HG03280 (cell line): ENCODE measurements around the gene ACSL3.

ENCODE experiments used
- ATAC-seq: cut with Tn5 transposase; IDR thresholded peaks from one replicate; pipeline ENCODE4 v1.9.1; 2021; ENCODE audit warnings: mild to moderate bottlenecking, moderate library complexity; ENCODE audit not compliant: unreplicated experiment

ACSL3 gene

DNA sequence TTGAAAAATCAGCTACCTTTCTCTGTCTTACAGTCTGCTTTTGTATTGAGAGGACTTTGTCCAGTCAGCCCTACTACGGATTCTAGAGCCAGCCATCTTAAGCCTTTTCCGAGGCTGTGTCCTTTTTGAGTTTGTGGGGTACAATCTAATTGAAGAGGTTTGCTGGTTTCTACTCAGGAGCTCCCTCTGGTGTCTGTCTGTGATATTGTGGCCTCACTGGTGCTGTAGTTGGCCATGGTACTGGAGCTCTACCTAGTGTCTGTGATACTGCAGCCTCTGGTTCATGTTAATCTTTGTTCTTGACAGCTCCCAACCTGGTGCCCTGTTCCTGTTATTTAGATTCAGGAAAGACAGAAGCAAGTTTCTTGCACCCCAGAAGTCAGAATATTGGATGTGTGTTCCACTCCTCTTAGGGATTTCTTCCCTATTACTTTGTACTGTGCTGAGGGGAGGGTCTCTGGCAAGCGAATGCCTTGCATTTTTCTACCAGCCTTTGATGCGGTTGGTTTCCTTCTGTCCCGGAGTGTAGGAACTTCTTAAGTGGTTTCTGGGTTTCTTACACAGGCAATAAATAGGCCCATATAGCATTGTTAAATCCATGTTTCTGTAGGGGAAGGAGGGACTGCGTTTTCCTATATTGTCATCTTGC is 78.5 kb downstream of the ACSL3 start:
- peak; percentile 92 for ATAC-seq

DNA sequence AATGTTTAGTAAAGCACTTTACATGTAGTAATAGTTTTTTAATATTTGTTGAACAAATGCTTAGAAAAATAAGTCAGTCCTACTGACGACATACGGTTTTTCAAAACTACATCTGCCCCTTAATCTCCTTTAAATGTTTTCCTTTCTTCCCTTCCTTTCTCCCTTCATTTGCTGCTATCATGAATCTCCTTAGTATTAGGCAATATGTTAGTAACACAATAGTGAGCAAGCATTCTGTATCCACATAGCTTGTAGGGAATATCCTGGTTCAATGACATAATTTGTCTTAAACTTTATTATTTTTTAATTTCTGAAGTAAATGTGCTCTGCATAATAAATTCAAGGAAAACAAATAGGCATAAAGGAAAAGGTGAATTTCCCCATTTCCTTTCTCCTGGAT is 79.1 kb downstream of the ACSL3 start:
- ATAC-seq: no peak

DNA sequence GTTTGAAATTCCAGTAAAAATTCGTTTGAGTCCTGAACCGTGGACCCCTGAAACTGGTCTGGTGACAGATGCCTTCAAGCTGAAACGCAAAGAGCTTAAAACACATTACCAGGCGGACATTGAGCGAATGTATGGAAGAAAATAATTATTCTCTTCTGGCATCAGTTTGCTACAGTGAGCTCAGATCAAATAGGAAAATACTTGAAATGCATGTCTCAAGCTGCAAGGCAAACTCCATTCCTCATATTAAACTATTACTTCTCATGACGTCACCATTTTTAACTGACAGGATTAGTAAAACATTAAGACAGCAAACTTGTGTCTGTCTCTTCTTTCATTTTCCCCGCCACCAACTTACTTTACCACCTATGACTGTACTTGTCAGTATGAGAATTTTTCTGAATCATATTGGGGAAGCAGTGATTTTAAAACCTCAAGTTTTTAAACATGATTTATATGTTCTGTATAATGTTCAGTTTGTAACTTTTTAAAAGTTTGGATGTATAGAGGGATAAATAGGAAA is 80.7 kb downstream of the ACSL3 start:
- ATAC-seq: no peak

DNA sequence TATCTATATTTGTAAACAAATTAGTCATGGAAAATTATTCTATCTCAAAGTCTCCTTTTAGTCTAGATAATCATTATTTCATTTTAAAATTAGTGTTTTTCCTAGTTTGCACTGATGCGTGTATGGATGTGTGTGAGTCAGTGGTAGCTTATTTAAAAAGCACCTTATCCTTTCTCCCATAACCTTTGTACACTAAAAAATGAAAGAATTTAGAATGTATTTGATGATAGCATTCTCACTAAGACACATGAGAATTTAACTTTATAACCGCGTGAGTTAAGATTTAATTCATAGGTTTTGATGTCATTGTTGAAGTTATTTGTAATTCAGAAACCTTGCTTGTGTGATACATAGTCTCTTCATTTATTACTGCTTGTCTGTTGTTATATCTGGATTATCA is 81.7 kb downstream of the ACSL3 start:
- ATAC-seq: no peak

DNA sequence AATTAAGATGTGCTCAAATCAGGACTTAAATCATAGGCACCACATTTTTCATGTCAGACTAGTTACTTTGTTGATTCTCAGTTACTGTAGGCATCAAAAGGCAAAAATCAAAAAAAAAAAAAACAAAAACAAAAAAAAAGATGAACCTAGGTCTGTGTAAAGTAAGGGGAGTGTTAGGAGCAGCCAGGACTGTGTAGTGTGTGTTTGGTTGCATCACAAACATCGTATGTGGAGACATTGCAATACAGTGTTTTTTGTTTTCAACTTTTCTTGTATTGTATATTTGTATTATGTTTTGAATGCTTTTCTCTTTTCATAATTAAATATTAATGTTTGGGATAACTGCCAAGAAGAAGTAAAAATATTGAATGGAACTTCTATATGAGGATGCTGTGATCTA is 82.1 kb downstream of the ACSL3 start:
- ATAC-seq: no peak

DNA sequence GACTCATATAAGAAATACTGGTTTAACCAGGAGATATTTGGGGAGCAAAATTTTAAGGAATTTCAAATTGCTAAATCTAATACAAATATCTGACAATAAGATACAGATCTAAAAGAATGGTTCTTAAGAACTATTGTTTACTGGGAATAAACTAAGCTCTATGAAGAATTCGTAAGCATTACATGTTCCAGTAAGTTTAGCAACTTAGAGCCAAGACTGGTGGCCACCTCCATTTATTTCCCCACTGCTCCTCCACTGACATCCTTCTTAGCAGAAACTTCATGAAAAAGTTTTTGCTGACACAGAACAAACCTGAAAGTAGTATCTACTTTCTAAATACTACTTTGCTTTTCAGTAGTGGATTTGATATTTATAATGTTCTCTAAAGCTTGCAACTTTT is 83.0 kb downstream of the ACSL3 start:
- ATAC-seq: peak; percentile 74

DNA sequence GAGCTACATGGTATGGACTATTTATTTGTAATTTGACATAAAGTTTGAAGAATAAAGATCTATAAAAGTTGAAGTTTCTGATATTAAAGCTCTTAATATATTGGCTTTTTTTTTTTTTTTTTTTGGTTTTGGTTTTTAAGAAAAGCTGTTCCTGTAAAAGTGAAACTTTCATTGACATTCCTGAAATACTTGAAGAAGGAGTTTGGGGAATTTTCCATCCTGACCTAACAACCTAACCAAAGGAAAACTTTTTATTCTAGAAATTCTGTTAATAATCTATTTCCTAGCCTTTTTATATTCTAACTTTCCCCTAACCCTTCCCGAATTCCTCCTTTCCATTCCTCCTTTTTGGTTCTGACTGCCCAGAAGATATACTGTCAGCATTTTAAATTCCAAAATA is 83.7 kb downstream of the ACSL3 start:
- ATAC-seq: no peak

DNA sequence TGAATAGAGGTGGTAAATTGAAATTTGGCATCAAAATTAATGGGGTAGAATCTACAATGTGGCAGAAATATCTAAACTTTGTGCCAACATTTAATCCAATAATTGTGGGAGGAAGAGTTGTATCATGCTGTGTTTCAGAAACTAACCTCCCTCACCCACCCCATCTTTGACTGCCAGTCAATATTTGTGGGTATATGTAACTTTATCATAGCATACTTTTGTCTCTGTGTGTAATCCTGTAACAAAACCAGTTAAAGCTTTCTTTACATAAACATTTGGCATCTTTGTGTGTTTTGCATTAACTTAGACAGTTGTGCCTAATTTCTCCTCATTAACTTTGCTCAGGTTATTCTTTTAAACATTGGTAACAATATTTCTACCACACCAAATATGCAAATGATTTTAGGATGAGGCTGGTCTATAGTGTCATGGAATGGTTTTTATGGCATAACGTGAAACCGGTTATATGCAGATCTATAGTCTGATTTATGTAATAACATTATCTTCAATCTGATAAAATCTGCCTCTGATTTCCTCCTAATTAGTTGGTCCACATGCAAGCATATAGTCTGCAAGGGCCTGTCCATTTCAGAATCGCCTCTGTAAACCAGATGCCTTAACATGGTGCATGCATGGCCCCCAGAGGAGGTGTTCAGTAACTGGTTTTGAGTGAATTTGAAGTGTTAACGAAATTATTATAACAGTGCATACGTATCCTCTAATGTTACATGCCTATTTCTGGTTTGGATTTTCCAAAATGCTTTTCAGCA is 84.3 kb downstream of the ACSL3 start:
- ATAC-seq: no peak

GRCh38 chr2:222945887-222946286 is 85.1 kb downstream of the ACSL3 start:
- ATAC-seq: no peak

GRCh38 chr2:222946700-222947287 is 86.0 kb downstream of the ACSL3 start:
- no peak for ATAC-seq

GRCh38 chr2:222949073-222949472 is 88.2 kb downstream of the ACSL3 start:
- no peak for ATAC-seq

- no peak for ATAC-seq
These were observed 89.0 kb downstream of the ACSL3 start for GRCh38 chr2:222949690-222950323.

DNA sequence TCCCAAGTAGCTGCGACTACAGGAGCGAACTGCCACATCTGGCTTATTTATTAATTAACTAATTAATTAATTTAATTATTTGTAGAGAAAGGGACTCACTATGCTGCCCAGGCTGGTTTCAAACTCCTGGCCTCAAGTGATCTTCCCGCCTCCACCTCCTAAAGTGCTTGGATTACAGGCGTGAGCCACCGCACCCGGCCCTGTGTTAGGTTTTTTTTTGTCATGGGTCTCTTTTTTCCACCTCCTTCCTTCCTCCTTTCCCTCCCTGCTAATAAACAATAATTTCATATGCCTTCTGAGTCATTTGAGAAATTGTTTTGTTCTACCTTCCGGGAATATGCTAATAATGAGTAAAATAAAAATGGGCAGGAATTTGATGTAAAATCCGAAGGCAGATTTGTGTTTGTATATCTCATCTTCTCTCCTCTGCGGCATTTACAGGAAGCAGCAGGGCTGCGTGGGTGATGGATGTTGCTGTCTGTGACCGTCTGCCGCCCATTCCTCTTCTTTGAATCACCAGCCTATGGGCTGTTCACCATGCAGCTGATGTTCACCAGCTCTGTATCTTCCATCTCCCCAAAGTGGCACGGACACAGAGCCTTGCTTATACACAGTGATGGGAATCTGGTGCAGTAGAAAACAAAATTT is 89.9 kb downstream of the ACSL3 start:
- no peak for ATAC-seq

DNA sequence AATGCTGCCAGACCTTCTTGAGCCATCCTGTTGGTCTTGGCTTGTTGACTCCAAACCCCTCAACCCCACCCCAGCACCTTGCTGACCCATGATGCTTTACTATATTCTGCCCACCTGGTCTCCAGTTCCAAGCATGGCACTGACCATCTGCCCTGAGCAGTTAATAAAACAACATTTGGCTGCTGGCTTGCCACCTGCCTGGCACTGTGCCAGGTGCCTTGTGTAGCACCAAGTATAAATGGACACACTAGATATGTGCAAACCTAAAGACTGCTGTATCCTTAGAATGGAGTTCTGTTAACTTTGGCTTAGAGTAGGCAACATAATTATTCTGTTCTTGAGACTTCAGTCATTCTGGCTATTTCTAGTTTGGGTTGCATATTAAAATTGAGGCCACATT is 91.4 kb downstream of the ACSL3 start:
- no peak for ATAC-seq

DNA sequence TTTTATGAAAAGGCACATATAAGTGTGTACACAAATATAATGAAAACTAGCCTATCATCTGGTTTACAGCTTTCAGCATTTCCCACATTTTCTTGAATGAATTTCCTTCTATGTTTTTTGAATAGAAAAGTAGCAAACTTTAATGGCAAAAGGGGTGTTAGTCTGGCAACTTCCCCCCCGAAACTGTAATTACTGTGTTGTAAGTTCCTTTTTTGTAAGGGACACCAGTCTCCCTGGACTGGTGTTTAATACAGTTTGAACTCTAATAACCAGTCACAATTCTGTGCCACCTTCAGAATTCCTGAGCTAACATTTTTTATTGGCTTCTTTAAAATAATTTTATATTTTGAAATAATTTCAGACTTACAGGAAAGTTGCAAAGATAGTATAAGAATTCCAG is 94.2 kb downstream of the ACSL3 start:
- no peak for ATAC-seq

GRCh38 chr2:222959358-222959757 is 98.5 kb downstream of the ACSL3 start:
- ATAC-seq: no peak

GRCh38 chr2:222960126-222960525 is 99.3 kb downstream of the ACSL3 start:
- ATAC-seq: peak; percentile 78

- no peak for ATAC-seq
These were observed 102.8 kb downstream of the ACSL3 start for GRCh38 chr2:222963641-222964040.

- no peak for ATAC-seq
These were observed 103.7 kb downstream of the ACSL3 start for GRCh38 chr2:222964376-222965031.

GRCh38 chr2:222965555-222965954 is 104.7 kb downstream of the ACSL3 start:
- ATAC-seq: no peak
